CD4-positive, alpha-beta T cell treated with Interleukin-15 for 1 hour (primary cell): ENCODE results near the gene SERPINA6.
"Not testable (repeated sequence)": the region's sequence is repeated elsewhere in the genome, so short reads cannot be mapped to it uniquely, and the experiment has no call there.

Source experiments
- DNase-seq: peaks from one replicate; pipeline ENCODE4 v3.0.0-alpha.2; 2020

The SERPINA6 gene

GRCh38 chr14:94291159-94291905 lies 31.8 kb downstream of the SERPINA6 start:
- DNase-seq, result no peak

- DNase-seq, result no peak
These were observed 32.9 kb downstream of the SERPINA6 start for GRCh38 chr14:94290197-94290596.

- DNase-seq, result no peak
These were observed 34.3 kb downstream of the SERPINA6 start for GRCh38 chr14:94288610-94289465.

DNA sequence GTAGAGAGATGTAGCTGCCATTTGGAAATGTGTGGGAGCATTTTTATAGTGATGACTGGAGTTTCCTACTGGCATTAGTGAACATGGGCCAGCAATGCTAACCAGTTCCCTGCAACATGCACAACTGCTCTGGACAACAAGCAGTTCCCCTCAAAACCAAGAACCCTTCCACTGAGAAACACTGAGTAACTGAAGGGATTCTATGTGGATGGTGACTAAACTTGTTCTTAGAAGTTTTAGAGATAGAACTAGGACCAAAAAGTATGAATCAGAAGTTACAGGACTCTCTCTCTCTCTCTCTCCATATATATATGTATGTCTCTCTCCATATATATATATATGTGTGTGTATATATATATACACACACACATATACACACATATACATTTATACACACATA lies 38.0 kb downstream of the SERPINA6 start:
- no peak for DNase-seq

- no peak for DNase-seq
These were observed 38.9 kb downstream of the SERPINA6 start for GRCh38 chr14:94284221-94284620.

DNA sequence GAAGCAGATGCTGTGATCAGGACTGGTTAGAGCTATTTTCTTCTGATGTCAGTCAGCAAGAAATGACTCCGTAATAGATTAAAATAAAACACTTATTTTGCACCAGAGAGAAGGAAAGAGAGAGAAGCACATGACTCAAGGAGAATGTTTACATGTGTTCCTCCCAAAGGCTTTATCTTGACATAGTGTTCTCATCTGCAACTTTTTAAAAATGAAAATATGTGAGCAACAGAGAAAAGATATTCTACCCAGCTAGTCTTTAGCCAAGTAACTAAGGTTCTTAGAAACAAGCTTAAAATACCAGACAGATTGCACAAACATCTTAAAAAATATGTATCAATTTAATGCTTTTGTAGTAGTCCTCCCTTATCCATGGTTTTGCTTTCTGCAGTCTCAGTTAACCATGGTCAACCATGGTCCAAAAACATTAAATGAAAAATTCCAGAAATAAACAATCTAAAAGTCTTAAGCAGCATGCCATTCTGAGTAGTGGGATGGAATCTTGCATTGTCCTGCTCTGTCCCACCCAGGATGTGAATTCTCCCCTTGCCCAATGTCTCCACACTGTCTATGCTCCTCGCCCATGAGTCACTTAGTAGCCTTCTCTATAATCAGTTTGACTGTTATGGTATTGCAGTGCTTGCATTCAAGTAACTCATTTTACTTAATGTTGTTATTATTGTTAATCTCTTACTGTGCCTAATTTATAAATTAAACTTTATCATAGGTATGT lies 40.0 kb downstream of the SERPINA6 start:
- DNase-seq, result no peak

DNA sequence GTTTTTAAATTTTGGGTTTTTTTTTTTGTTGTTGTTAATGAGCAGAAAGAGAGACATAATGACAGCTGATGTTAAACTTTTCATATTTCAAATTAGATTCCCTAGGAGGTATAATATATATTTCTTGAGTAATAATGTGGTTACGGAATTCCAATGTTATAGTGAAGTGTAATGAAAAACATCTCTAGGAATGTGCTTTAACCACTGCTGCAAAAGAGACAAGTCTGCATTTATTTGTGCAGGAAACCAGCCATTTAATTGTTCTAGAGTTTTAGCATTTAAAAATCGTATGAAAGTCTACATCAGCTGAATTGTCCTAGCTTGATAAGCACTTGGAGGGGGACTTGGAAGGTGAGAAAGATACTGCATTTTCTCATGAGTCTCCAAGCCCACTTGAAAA lies 44.4 kb downstream of the SERPINA6 start:
- no peak for DNase-seq

DNA sequence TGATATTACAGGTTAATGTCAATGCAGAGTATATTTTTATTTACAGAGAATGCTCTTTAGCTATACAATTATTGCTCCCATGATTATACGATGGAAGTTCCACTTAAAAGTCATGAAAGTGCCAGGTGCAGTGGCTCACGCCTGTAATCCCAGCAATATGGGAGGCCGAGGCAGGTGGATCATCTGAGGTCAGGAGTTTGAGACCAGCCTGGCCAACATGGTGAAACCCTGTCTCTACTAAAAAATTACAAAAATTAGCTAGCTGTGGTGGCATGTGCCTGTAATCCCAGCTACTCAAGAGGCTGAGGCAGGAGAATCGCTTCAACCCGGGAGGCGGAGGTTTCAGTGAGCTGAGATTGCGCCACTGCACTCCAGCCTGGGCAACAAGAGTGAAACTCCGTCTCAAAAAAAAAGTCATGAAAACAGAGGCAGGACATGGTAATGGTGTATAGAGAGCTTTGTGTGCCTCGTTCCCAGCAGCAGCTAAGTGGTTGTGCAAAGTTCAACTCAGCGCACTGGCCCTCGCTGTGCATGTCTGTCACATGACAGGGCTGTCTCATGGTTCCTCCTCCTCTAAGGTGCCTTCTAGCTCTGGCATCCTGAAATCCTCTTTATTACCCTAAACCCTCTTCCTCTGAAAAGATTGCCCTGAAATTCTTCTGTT lies 46.1 kb downstream of the SERPINA6 start:
- DNase-seq, result not testable (repeated sequence)

DNA sequence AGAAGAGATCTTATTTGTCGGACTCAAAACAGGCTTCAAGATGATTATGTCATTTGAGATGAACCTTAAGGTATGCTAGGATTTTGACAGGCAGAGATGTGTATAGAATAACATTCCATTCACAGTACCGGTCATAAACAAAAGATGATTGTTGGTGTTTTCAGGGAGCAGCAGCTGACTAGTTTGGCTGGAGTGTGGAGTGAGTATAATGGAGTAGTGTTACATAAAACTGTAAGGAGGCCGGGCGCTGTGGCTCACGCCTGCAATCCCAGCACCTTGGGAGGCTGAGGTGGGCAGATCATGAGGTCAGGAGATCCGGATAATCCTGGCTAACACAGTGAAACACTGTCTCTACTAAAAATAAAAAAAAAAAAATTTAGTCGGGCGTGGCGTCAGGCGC lies 54.0 kb downstream of the SERPINA6 start:
- no peak for DNase-seq

GRCh38 chr14:94268582-94268981 lies 54.6 kb downstream of the SERPINA6 start:
- DNase-seq, result not testable (repeated sequence)

DNA sequence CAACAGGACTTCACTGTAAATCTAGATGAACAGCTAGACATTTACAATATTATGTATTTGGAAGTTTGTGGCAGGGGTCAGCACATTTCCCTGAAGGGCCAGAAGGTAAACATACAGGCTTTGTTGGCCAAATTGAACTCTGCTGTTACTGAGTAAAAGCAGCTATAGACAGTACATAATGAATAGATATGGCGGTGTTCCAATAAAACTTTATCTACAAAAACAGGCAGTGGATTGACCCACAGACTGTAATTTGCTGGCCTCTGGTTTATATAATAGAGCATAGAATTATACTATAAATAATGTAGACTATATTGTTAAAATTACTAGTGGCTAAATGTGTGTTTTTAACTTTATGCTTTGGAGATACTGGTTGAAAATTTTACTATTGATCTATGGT lies 55.8 kb downstream of the SERPINA6 start:
- DNase-seq, result no peak

DNA sequence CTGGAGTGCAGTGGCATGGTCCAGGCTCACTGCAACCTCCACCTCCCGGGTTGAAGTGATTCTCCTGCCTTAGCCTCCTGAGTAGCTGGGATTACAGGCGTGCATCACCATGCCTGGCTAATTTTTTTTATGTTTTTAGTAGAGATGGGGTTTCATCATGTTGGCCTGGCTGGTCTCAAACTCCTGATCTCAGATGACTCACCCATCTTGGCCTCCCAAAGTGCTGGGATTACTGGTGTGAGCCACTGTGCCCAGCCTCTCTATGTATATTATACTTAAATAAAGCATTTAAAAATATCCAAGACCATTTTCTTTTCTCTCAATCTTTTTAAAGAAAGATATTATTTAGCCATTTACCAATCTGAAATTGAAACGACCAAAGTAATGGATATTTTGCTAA lies 58.9 kb downstream of the SERPINA6 start:
- DNase-seq, result not testable (repeated sequence)
